ENCODE data around the gene GMDS. TPM values are rescaled to one million over a fixed set of nuclear protein-coding genes. Genes with fewer than 3 reads are reported as not detected.

The GMDS gene
- total RNA-seq, 1 donor from 2014 or later = 7.2 TPM

GRCh38 chr6:1987640-1988039 lies 257.8 kb downstream of the GMDS start:
- H3K27ac ChIP-seq (replicated peaks) = no peak overlapping the region
- H3K4me1 ChIP-seq = no peaks in the 10 kb centered on the region
- TF ChIP-seq CTCF (IDR thresholded peaks at IDR 0.05; ENCODE audit: borderline replicate concordance) = no peak
- H3K36me3 ChIP-seq = no peaks in the 10 kb centered on the region
- H3K4me3 ChIP-seq = no peak overlapping the region
- intact Hi-C loops (cut with micrococcal nuclease) = no loop called here
- no peak for DNase-seq
- peaks cover 35% of the 10 kb centered on the region for H3K9me3 ChIP-seq (replicated peaks)
- no peaks in the 10 kb centered on the region for H3K27me3 ChIP-seq (ENCODE audit: low read depth)

GRCh38 chr6:1986454-1987243 lies 258.8 kb downstream of the GMDS start:
- H3K9me3 ChIP-seq (replicated peaks) = peaks cover 45% of the 10 kb centered on the region
- TF ChIP-seq CTCF (IDR thresholded peaks at IDR 0.05; ENCODE audit: borderline replicate concordance) = no peak
- intact Hi-C loops (cut with micrococcal nuclease) = no loop called here
- H3K4me3 ChIP-seq = no peak overlapping the region
- H3K4me1 ChIP-seq = no peaks in the 10 kb centered on the region
- H3K36me3 ChIP-seq = no peaks in the 10 kb centered on the region
- no peak overlapping the region for H3K27ac ChIP-seq (replicated peaks)
- H3K27me3 ChIP-seq (ENCODE audit: low read depth) = no peaks in the 10 kb centered on the region
- no peak for DNase-seq

- no peak for DNase-seq
- H3K4me3 ChIP-seq = no peak overlapping the region
- H3K27ac ChIP-seq (replicated peaks) = no peak overlapping the region
- peaks cover 67% of the 10 kb centered on the region for H3K9me3 ChIP-seq (replicated peaks)
- intact Hi-C loops (cut with micrococcal nuclease) = no loop called here
- no peaks in the 10 kb centered on the region for H3K27me3 ChIP-seq (ENCODE audit: low read depth)
- H3K4me1 ChIP-seq = no peaks in the 10 kb centered on the region
- H3K36me3 ChIP-seq = no peaks in the 10 kb centered on the region
- TF ChIP-seq CTCF (IDR thresholded peaks at IDR 0.05; ENCODE audit: borderline replicate concordance) = no peak
Measured at GRCh38 chr6:1984346-1984994, 260.9 kb downstream of the GMDS start.

GRCh38 chr6:1983850-1984249 lies 261.6 kb downstream of the GMDS start:
- H3K4me1 ChIP-seq = no peaks in the 10 kb centered on the region
- DNase-seq = no peak
- no peak overlapping the region for H3K4me3 ChIP-seq
- no peak overlapping the region for H3K27ac ChIP-seq (replicated peaks)
- H3K9me3 ChIP-seq (replicated peaks) = peaks cover 68% of the 10 kb centered on the region
- TF ChIP-seq CTCF (IDR thresholded peaks at IDR 0.05; ENCODE audit: borderline replicate concordance) = no peak
- H3K27me3 ChIP-seq (ENCODE audit: low read depth) = no peaks in the 10 kb centered on the region
- intact Hi-C loops (cut with micrococcal nuclease) = no loop called here
- no peaks in the 10 kb centered on the region for H3K36me3 ChIP-seq

- Histone ChIP-seq H3K27me3 (ENCODE audit: low read depth) (no peaks in the 10 kb centered on the region), H3K9me3 (replicated peaks) (no peaks in the 10 kb centered on the region), H3K36me3 (no peaks in the 10 kb centered on the region), H3K27ac (replicated peaks) (no peak overlapping the region), H3K4me1 (peaks cover 10% of the 10 kb centered on the region), H3K4me3 (no peak overlapping the region)
- TF ChIP-seq CTCF (IDR thresholded peaks at IDR 0.05; ENCODE audit: borderline replicate concordance) = no peak
- intact Hi-C loops (cut with micrococcal nuclease) = no loop called here
- no peak for DNase-seq
Measured at GRCh38 chr6:1972962-1973361, 272.4 kb downstream of the GMDS start.

Measured in left ventricle myocardium inferior (tissue), 1 donor.